Measurements from ENCODE around the gene PIBF1.

Gene PIBF1

DNA sequence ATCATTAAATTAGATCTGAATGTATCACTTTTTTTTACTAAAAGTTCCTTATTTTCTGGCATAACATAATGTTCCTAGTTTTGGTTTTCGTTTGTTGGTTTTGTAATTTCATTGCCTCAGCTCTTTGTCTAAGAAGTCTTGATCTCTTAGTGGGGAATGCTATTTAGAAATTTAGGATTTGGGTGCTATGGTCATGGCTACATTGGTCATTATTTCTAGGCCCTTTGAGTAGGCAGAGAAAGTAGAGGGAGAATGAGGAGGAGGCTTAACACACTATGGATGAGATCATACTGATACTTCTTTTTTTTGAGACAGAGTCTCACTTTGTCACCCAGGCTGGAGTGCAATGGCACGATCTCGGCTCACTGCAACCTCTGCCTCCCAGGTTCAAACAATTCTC, 41.8 kb downstream of the PIBF1 start:
- no peak overlapping the region for H2AFZ ChIP-seq (ENCODE audit: low read depth, low read length)
- no peak overlapping the region for H3K9ac ChIP-seq (ENCODE audit: low read depth, low read length)
- no peak for TF ChIP-seq EZH2 (IDR thresholded peaks at IDR 0.05; ENCODE audit: borderline replicate concordance, low read depth, low read length, severe bottlenecking)
- no peak for TF ChIP-seq CTCF (IDR thresholded peaks at IDR 0.05; ENCODE audit: borderline replicate concordance, extremely low read depth, low read length, poor library complexity, severe bottlenecking)
- no peak overlapping the region for H3K4me2 ChIP-seq (ENCODE audit: insufficient read depth, low read length)
- no peaks in the 10 kb centered on the region for H3K79me2 ChIP-seq (ENCODE audit: insufficient read depth, low read length)
- H3K27ac ChIP-seq (ENCODE audit: low read length) = no peak overlapping the region
- H3K4me3 ChIP-seq (ENCODE audit: low read depth in 1 of 2, low read length in 2 of 2) = no peak overlapping the region
- no peaks in the 10 kb centered on the region for H3K9me3 ChIP-seq (ENCODE audit: insufficient read depth, low read length, severe bottlenecking)
- H3K4me1 ChIP-seq (ENCODE audit: insufficient read depth, low read length) = no peaks in the 10 kb centered on the region
- H3K27me3 ChIP-seq (ENCODE audit: insufficient read depth, low read length, poor library complexity) = no peaks in the 10 kb centered on the region
- ATAC-seq (ENCODE audit: insufficient read depth, low read depth) = no peak
- DNase-seq = no peak
- H3K36me3 ChIP-seq (ENCODE audit: insufficient read depth, low read length) = peaks cover 52% of the 10 kb centered on the region
- no peaks in the 10 kb centered on the region for H4K20me1 ChIP-seq (ENCODE audit: insufficient read depth, low read length)

GRCh38 chr13:72834601-72835000, 52.7 kb downstream of the PIBF1 start:
- DNase-seq (no peak), ATAC-seq (ENCODE audit: insufficient read depth, low read depth) (no peak)
- no peaks in the 10 kb centered on the region for H4K20me1 ChIP-seq (ENCODE audit: insufficient read depth, low read length)
- peaks cover 9% of the 10 kb centered on the region; the same call in 1 of the 2 replicates for H3K79me2 ChIP-seq (ENCODE audit: insufficient read depth, low read length)
- no peak overlapping the region for H2AFZ ChIP-seq (ENCODE audit: low read depth, low read length)
- TF ChIP-seq EZH2 (IDR thresholded peaks at IDR 0.05; ENCODE audit: borderline replicate concordance, low read depth, low read length, severe bottlenecking) (no peak), CTCF (IDR thresholded peaks at IDR 0.05; ENCODE audit: borderline replicate concordance, extremely low read depth, low read length, poor library complexity, severe bottlenecking) (no peak)
- no peaks in the 10 kb centered on the region for H3K9me3 ChIP-seq (ENCODE audit: insufficient read depth, low read length, severe bottlenecking)
- no peak overlapping the region for H3K9ac ChIP-seq (ENCODE audit: low read depth, low read length)
- H3K27me3 ChIP-seq (ENCODE audit: insufficient read depth, low read length, poor library complexity) = no peaks in the 10 kb centered on the region
- H3K4me2 ChIP-seq (ENCODE audit: insufficient read depth, low read length) = no peak overlapping the region
- H3K4me1 ChIP-seq (ENCODE audit: insufficient read depth, low read length) = no peaks in the 10 kb centered on the region
- H3K4me3 ChIP-seq (ENCODE audit: low read depth in 1 of 2, low read length in 2 of 2) = no peak overlapping the region
- peaks cover 48% of the 10 kb centered on the region for H3K36me3 ChIP-seq (ENCODE audit: insufficient read depth, low read length)
- no peak overlapping the region for H3K27ac ChIP-seq (ENCODE audit: low read length)

GRCh38 chr13:72839831-72840426, 58.0 kb downstream of the PIBF1 start:
- no peaks in the 10 kb centered on the region for H3K4me1 ChIP-seq (ENCODE audit: insufficient read depth, low read length)
- TF ChIP-seq CTCF (IDR thresholded peaks at IDR 0.05; ENCODE audit: borderline replicate concordance, extremely low read depth, low read length, poor library complexity, severe bottlenecking) (peak; percentile 70), EZH2 (IDR thresholded peaks at IDR 0.05; ENCODE audit: borderline replicate concordance, low read depth, low read length, severe bottlenecking) (no peak)
- H3K79me2 ChIP-seq (ENCODE audit: insufficient read depth, low read length) = no peaks in the 10 kb centered on the region
- H2AFZ ChIP-seq (ENCODE audit: low read depth, low read length) = no peak overlapping the region
- no peak overlapping the region for H3K4me3 ChIP-seq (ENCODE audit: low read depth in 1 of 2, low read length in 2 of 2)
- H3K4me2 ChIP-seq (ENCODE audit: insufficient read depth, low read length) = no peak overlapping the region
- no peaks in the 10 kb centered on the region for H3K27me3 ChIP-seq (ENCODE audit: insufficient read depth, low read length, poor library complexity)
- no peak overlapping the region for H3K27ac ChIP-seq (ENCODE audit: low read length)
- ATAC-seq (ENCODE audit: insufficient read depth, low read depth) (peak; percentile 84), DNase-seq (peak; percentile 37)
- peaks cover 65% of the 10 kb centered on the region for H3K36me3 ChIP-seq (ENCODE audit: insufficient read depth, low read length)
- no peak overlapping the region for H3K9ac ChIP-seq (ENCODE audit: low read depth, low read length)
- no peaks in the 10 kb centered on the region for H3K9me3 ChIP-seq (ENCODE audit: insufficient read depth, low read length, severe bottlenecking)
- no peaks in the 10 kb centered on the region for H4K20me1 ChIP-seq (ENCODE audit: insufficient read depth, low read length)

Data from DND-41 (cell line).